Peyer's patch (tissue), 4 donors: Measurements from ENCODE around the gene BCAS3.

ENCODE experiments used
- CTCF ChIP-seq, 6 experiments: fragments of 450-650 bp in 4 of 6; fragments of 200-600 bp in 2 of 6; sonication (generic) in 1 of 6; IDR thresholded peaks; one replicate each; pipeline ENCODE4 v1.5.1; 2017 to 2019; ENCODE audit warnings: antibody characterized with exemption in 6 of 6, mild to moderate bottlenecking in 3 of 6, moderate library complexity in 1 of 6
- POLR2A ChIP-seq, 2 donors: fragments of 450-650 bp; IDR thresholded peaks; one replicate each; pipeline ENCODE4 v1.5.1; 2017; ENCODE audit warnings: antibody characterized with exemption in 2 of 2, mild to moderate bottlenecking in 2 of 2, moderate library complexity in 2 of 2

GRCh38 chr17:61150686-61151299, 473.1 kb downstream of the BCAS3 start:
- no peak for TF ChIP-seq CTCF (IDR thresholded peaks at IDR 0.05)
- TF ChIP-seq POLR2A (IDR thresholded peaks at IDR 0.05), result no peak
